GM03348 (cell line): Measurements from ENCODE around the gene TCN2.
"Not testable (repeated sequence)": the region's sequence is repeated elsewhere in the genome, so short reads cannot be mapped to it uniquely, and the experiment has no call there.

ENCODE experiments used
- DNase-seq: peaks from one replicate; pipeline ENCODE4 v3.0.0; 2012; ENCODE audit warnings: low spot score

Gene TCN2

GRCh38 chr22:30578481-30578880 is 28.5 kb upstream of the TCN2 start:
- DNase-seq = no peak

GRCh38 chr22:30580896-30581295 is 26.1 kb upstream of the TCN2 start:
- no peak for DNase-seq

GRCh38 chr22:30582051-30582450 is 24.9 kb upstream of the TCN2 start:
- DNase-seq = no peak

DNA sequence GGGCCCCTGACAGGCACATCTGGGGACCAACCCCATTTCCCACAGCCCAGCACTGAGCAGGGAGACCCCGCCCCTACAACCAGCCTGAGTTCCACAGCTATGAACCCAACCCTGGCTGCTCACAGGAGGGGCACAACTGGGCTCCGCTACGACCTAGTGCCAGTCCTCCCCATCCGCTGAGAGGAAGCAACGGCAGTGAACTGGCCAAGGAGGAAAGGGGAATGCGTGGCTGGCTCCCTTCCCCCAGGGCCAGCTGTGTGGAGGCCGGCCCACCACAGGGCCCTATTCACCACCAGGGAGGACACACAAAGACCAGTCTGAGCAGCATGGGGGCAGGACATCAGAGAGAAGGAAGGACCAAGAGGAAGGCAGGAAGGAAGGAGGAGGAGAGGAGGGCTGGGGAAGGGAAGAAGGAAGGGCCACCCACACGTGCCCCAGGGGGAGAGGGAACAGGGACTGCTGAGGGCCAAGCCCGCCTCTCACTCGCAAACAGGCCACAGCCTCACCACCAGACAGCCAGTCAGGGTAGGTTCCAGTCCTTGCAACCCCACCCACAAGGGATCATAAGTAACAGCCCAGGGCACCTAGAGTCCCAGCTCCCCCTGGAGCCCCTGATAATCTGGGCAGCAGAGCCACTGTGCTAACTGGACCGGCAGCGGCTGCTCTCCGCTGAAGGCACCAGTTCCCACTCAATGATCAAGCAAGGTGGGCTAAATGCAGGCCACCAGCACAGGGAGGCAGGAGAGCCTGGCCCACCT is 24.0 kb upstream of the TCN2 start:
- DNase-seq = no peak

DNA sequence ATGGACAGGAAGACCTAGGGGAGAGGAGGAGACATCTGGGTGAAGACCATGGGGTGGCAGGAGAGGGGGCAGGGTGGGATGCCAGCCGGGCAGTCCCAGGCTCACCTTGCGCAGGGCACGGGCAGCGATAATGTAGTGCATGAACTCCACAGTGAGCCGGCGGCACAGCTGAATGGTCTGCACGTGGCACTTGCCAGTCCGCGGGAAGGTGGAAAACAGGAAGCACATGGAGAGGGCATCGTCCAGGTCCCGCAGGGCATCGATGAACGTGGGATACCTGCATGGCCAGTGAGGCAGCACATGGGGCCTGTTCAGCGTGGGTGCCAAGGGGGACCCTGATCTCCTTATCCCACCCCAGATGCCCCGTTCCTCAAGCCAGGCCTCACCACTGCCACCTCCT is 22.5 kb upstream of the TCN2 start:
- no peak for DNase-seq

GRCh38 chr22:30586414-30586813 is 20.6 kb upstream of the TCN2 start:
- no peak for DNase-seq

- peak; percentile 33 for DNase-seq
Observed at GRCh38 chr22:30591191-30591587, 15.8 kb upstream of the TCN2 start.

GRCh38 chr22:30591588-30592359 is 15.2 kb upstream of the TCN2 start, which contains the start of gene PES1:
TSS of gene PES1 (minus strand) at chr22:30591910. CDS start at chr22:30591833, 77 bp downstream.
- peak; percentile 98 for DNase-seq

- DNase-seq = not testable (repeated sequence)
Observed at GRCh38 chr22:30592360-30592713, 14.6 kb upstream of the TCN2 start.

DNA sequence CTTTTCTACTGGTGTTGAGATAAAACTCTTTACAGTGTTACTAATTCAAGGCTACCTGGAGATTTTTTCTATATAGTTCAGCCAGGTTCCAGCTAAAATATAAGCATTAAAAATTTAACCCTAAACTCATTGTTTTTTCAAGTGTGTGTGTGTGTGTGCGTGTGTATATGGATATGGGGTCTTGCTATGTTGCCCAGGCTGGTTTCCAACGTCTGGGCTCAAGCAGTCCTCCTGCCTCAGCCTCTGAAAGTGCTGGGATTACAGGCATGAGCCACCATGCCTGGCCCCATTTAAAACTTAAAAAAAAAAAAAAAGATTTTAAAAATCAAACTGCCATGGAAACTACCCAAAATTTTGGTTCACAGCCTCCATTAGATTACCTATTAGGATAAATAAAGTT is 10.8 kb upstream of the TCN2 start:
- no peak for DNase-seq

DNA sequence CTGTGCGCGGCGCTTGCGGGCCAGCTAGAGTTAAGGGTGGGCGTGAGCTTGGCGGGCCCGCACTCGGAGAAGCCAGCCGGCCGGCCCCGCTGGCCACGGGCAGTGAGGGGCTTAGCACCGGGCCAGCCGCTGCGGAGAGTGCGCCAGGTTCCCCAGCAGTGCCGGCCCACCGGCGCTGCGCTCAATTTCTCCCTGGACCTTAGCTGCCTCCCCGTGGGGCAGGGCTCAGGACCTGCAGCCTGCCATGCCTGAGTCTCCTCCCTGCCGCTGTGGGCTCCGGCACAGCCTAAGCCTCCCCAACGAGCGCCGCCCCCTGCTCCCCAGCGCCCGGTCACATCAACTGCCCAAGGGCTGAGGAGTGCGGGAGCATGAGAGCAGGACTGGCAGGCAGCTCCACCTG is 10.1 kb upstream of the TCN2 start:
- no peak for DNase-seq

- DNase-seq = no peak
Observed at GRCh38 chr22:30598986-30599385, 8.0 kb upstream of the TCN2 start.

DNA sequence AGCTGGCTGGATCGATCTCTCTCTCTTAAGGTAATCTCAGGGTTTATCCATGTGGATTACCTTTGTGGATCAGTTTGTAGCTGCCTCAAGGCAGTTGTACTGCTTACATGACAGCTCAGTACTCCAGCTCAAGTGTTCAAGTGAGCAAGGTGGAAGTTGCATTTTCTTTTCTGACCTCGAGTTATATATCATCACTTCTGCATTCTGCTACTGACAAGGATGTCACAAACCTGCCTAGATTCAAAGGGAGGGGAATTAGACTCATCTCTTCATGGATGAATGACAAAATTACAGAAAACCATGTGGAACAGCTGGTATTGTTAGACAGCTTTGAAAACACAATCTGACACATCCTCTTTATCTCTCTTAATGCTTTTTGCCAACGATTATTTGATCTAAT is 6.1 kb upstream of the TCN2 start:
- no peak for DNase-seq

DNA sequence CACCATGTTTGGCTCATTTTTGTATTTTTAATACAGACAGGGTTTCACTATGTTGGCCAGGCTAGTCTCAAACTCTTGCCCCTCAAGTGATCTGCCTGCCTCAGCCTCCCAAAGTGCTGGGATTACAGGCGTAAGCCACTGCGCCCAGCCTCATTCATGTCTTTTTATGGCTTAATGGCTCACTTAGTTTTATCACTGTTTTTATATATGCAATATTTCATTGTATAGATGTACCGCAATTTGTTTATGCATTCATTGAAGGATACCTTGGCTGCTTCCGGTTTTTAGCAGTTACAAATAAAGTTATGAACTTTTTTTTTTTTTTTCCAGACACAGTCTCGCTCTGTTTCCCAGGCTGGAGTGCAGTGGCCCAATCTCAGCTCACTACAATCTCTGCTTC is 5.5 kb upstream of the TCN2 start:
- no peak for DNase-seq

DNA sequence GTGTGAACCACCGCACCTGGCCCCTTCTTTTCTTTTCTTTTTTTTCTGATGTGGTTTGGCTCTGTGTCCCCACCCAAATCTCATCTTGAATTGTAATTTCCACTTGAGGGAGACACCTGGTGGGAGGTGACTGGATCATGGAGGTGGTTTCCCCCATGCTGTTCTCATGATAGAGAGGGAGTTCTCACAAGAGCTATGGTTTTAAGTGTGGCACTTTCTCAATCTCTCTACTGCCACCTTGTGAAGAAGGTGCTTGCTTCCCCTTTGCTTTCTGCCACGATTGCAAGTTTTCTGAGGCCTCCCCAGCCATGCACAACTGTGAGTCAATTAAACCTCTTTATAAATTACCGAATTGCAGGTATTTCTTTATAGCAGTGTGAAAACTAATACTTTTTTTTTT is 4.9 kb upstream of the TCN2 start:
- DNase-seq = no peak

GRCh38 chr22:30603801-30604200 is 3.2 kb upstream of the TCN2 start:
- no peak for DNase-seq

GRCh38 chr22:30604723-30605122 is 2.3 kb upstream of the TCN2 start:
- DNase-seq = no peak

GRCh38 chr22:30605449-30606110 is 1.4 kb upstream of the TCN2 start:
- peak; percentile 79 for DNase-seq

DNA sequence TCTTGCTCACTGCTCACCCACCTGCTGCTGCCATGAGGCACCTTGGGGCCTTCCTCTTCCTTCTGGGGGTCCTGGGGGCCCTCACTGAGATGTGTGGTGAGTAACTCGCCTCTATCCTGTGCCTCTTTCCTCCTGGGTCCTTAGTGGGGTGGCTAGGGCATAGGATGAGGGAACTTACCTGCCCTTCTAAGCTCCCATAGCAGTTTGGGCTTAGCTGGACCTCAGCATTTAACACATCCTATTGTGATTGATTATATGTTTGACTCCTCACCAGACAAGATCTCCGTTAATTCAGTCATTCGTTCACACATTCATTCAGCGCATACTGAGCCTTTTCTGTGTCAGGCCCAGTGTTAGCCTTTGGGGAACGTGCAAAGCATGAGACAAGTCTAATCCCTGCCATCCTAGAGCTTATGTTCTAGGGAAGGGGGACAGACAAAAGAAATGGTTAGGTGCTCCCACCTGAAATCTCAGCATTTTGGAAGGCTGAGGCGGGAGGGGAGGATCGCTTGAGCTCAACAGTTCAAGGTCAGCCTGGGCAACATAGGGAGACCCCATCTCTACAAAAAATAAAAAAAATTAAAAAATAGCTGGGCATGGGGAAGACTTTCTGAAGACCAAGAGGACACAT is 441 bp downstream of the TCN2 start:
- DNase-seq = no peak

GRCh38 chr22:30607939-30608338 is 965 bp downstream of the TCN2 start:
- no peak for DNase-seq

DNA sequence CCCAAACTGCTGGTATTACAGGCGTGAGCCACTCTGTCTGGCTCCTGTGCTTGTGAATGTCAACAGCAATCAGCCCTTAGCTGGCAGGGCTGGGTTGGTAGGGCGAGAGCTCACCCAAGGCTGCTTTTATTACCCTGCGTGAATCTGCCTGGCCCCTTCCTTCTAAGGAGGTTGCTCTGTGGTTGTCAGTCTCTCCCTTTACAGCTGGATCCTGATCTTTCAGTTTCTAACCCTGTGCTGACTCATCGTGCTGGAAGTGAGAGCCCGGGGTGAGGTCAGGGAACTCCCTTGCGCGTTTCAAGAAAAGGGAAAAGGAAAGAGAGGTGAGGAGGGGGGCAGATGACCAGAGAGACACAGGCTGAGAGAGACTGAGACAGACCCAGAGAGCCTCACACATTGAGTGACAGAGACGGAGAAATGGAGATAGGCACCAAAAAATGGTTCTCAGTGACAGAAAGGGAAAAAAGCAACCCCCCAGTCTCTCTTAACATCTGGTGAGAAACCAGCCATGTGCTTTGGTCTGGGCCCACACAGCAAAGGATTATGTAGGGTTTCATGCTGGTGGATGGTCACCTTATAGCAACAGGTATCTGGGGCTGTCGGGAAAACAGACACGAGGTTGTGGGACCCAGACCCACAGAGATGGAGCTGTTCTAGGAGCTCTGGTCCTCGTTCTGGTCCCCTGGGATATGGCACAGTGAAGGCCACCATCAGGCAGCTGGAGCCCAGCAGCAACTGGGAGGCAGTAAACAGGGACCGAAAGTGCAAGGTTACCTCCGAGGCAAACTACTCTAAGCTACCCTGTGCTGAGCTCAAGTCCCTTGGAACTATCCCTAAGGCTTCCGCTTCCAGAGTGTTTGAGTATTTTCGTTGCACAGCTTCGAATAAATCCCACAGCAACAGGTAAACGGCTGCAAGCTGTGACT is 2.5 kb downstream of the TCN2 start:
- DNase-seq = peak; percentile 90

DNA sequence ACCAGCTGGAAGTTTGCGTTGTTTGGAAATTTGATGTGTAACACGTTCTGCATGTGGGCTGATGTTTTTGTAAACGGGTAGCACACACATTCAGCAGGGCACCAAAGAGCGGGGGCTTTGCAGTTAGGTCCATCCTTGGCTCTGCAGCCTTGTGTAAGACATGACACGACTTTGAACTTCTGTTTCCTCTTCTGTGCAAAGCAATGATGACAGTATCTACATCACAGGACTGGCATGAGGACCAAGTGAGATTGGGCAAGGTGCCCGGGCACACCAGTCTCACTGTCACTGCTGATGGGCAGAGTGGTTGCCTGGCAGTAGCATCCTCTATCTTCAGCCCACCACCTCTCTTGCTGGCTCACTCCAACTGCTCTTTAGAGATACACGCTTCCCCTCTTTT is 3.3 kb downstream of the TCN2 start:
- DNase-seq = no peak
